Measurements from ENCODE around the gene NOL12. TPM values are rescaled to one million over a fixed set of nuclear protein-coding genes. Genes with fewer than 3 reads are reported as not detected.

NOL12 gene
- total RNA-seq, 3 donors from 2014 or later: 28.5 to 45.3 (median 42.6) TPM

GRCh38 chr22:37709445-37709765 is 23.3 kb downstream of the NOL12 start:
- H3K9me3 ChIP-seq: no peaks in the 10 kb centered on the region
- ATAC-seq (no peak), DNase-seq (no peak)
- TF ChIP-seq CTCF (IDR thresholded peaks at IDR 0.05): no peak
- peaks cover 4% of the 10 kb centered on the region for H3K4me1 ChIP-seq (ENCODE audit: low read depth)
- H3K36me3 ChIP-seq (ENCODE audit: low read depth): no peaks in the 10 kb centered on the region
- H3K4me3 ChIP-seq: no peak overlapping the region
- intact Hi-C loops (cut with DNase I, micrococcal nuclease): no loop called here

- no peak for TF ChIP-seq CTCF (IDR thresholded peaks at IDR 0.05)
- Histone ChIP-seq H3K4me3 (no peak overlapping the region), H3K9me3 (no peaks in the 10 kb centered on the region), H3K4me1 (ENCODE audit: low read depth) (peaks cover 4% of the 10 kb centered on the region), H3K36me3 (ENCODE audit: low read depth) (no peaks in the 10 kb centered on the region)
- ATAC-seq (peak; percentile 70), DNase-seq (no peak)
- intact Hi-C loops (cut with DNase I, micrococcal nuclease): no loop called here
These were observed 24.5 kb downstream of the NOL12 start for GRCh38 chr22:37710675-37711074.

GRCh38 chr22:37711490-37711889 is 25.3 kb downstream of the NOL12 start:
- H3K4me1 ChIP-seq (ENCODE audit: low read depth): peaks cover 4% of the 10 kb centered on the region
- DNase-seq (no peak), ATAC-seq (no peak)
- intact Hi-C loops (cut with DNase I, micrococcal nuclease): no loop called here
- TF ChIP-seq CTCF (IDR thresholded peaks at IDR 0.05): no peak
- H3K4me3 ChIP-seq: no peak overlapping the region
- H3K9me3 ChIP-seq: no peaks in the 10 kb centered on the region
- H3K36me3 ChIP-seq (ENCODE audit: low read depth): no peaks in the 10 kb centered on the region

- ATAC-seq: no peak
- Histone ChIP-seq H3K9me3 (no peaks in the 10 kb centered on the region), H3K36me3 (ENCODE audit: low read depth) (no peaks in the 10 kb centered on the region), H3K4me3 (no peak overlapping the region), H3K4me1 (ENCODE audit: low read depth) (peaks cover 4% of the 10 kb centered on the region)
- DNase-seq: no peak
- intact Hi-C loops (cut with DNase I, micrococcal nuclease): no loop called here
- TF ChIP-seq CTCF (IDR thresholded peaks at IDR 0.05): no peak
These were observed 27.6 kb downstream of the NOL12 start for GRCh38 chr22:37713761-37714160.

- no peak for TF ChIP-seq CTCF (IDR thresholded peaks at IDR 0.05)
- no peak overlapping the region for H3K4me3 ChIP-seq
- ATAC-seq (no peak), DNase-seq (no peak)
- no peaks in the 10 kb centered on the region for H3K9me3 ChIP-seq
- H3K4me1 ChIP-seq (ENCODE audit: low read depth): peaks cover 4% of the 10 kb centered on the region
- intact Hi-C loops (cut with DNase I, micrococcal nuclease): no loop called here
- no peaks in the 10 kb centered on the region for H3K36me3 ChIP-seq (ENCODE audit: low read depth)
These were observed 28.5 kb downstream of the NOL12 start for GRCh38 chr22:37714634-37715033.

- no peak for DNase-seq
- H3K4me3 ChIP-seq: no peak overlapping the region
These were observed 29.6 kb downstream of the NOL12 start for GRCh38 chr22:37715760-37716159.

More at GRCh38 chr22:37715760-37716159, 29.6 kb downstream of the NOL12 start:
- Histone ChIP-seq H3K9me3 (no peaks in the 10 kb centered on the region), H3K36me3 (ENCODE audit: low read depth) (no peaks in the 10 kb centered on the region), H3K4me1 (ENCODE audit: low read depth) (peaks cover under 1% of the 10 kb centered on the region)
- intact Hi-C loops (cut with DNase I, micrococcal nuclease): no loop called here
- ATAC-seq: no peak
- no peak for TF ChIP-seq CTCF (IDR thresholded peaks at IDR 0.05)
